WTC11 (cell line): ENCODE data around the gene CADM2. TPM values are rescaled to one million over a fixed set of nuclear protein-coding genes. Genes with fewer than 3 reads are reported as not detected.

ENCODE experiments used
- ATAC-seq: fragments of 200-7000 bp; cut with Tn5 transposase; 2 replicates; pipeline ENCODE4 v1.10.0; 2021; ENCODE audit warnings: mild to moderate bottlenecking, moderate library complexity
- CTCF ChIA-PET: fragments of 300-600 bp; sonication (Branson Sonifier 250); formaldehyde crosslinking; loops from one replicate; lab custom pipeline; 2021; ENCODE audit warnings: antibody characterized with exemption; lab: Charles Lee
- POLR2A ChIA-PET: fragments of 350-600 bp; sonication (Branson Sonifier 250); formaldehyde crosslinking; loops from one replicate; lab custom pipeline; 2021; ENCODE audit warnings: antibody characterized with exemption; lab: Charles Lee
- DNase-seq: peaks from one replicate; pipeline ENCODE4 v3.0.0; 2021; ENCODE audit warnings: low spot score
- H3K27ac Mint-ChIP-seq: 2 replicates; pipeline ENCODE4 v1.8.0; 2021; ENCODE audit warnings: mixed read lengths
- H3K27me3 Mint-ChIP-seq: 2 replicates; pipeline ENCODE4 v1.8.0; 2021; ENCODE audit warnings: low read depth, mild to moderate bottlenecking, moderate library complexity, mixed read lengths
- H3K36me3 Mint-ChIP-seq: 2 replicates; pipeline ENCODE4 v1.8.0; 2021; ENCODE audit warnings: mixed read lengths
- H3K4me1 Mint-ChIP-seq: 2 replicates; pipeline ENCODE4 v1.8.0; 2022; ENCODE audit warnings: mixed read lengths
- H3K4me3 Mint-ChIP-seq: 2 replicates; pipeline ENCODE4 v1.8.0; 2021; ENCODE audit warnings: mild to moderate bottlenecking, moderate library complexity, mixed read lengths
- H3K9me3 Mint-ChIP-seq: 2 replicates; pipeline ENCODE4 v1.8.0; 2021; ENCODE audit warnings: mixed read lengths
- AR ChIP-seq: fragments of 250-450 bp; sonication (Bioruptor Pico); IDR thresholded peaks from 2 replicates; pipeline ENCODE4 v1.9.0; 2021; ENCODE audit warnings: mild to moderate bottlenecking
- ATF3 ChIP-seq: sonication (generic); formaldehyde crosslinking; conservative IDR thresholded peaks from 2 replicates; pipeline ENCODE4 v1.8.1; 2022; ENCODE audit warnings: mild to moderate bottlenecking, missing genetic modification reagents
- ATF6 ChIP-seq: sonication (generic); formaldehyde crosslinking; IDR thresholded peaks from 2 replicates; pipeline ENCODE4 v1.8.1; 2023; ENCODE audit warnings: mild to moderate bottlenecking, missing genetic modification reagents
- EMX1 ChIP-seq: fragments of 250-450 bp; sonication (Bioruptor Pico); IDR thresholded peaks from 2 replicates; pipeline ENCODE4 v1.8.0; 2021; ENCODE audit warnings: mild to moderate bottlenecking
- ESRRA ChIP-seq: sonication (generic); formaldehyde crosslinking; IDR thresholded peaks from 2 replicates; pipeline ENCODE4 v1.8.1; 2022; ENCODE audit warnings: mild to moderate bottlenecking, missing genetic modification reagents, borderline replicate concordance
- FOXJ3 ChIP-seq: sonication (generic); formaldehyde crosslinking; IDR thresholded peaks from 2 replicates; pipeline ENCODE4 v1.9.0; 2021; ENCODE audit warnings: missing genetic modification reagents, mild to moderate bottlenecking, borderline replicate concordance
- GABPB1 ChIP-seq: sonication (generic); formaldehyde crosslinking; IDR thresholded peaks from 2 replicates; pipeline ENCODE4 v1.8.1; 2023; ENCODE audit warnings: mild to moderate bottlenecking, missing genetic modification reagents
- GRHL2 ChIP-seq: fragments of 250-450 bp; sonication (Bioruptor Pico); IDR thresholded peaks from 2 replicates; pipeline ENCODE4 v1.8.0; 2022; ENCODE audit warnings: mild to moderate bottlenecking, moderate library complexity; ENCODE audit not compliant: insufficient replicate concordance, severe bottlenecking
- GTF2I ChIP-seq: fragments of 250-450 bp; sonication (Bioruptor Pico); conservative IDR thresholded peaks from 2 replicates; pipeline ENCODE4 v1.4.0; 2021; ENCODE audit warnings: mild to moderate bottlenecking
- IRF2 ChIP-seq: sonication (generic); formaldehyde crosslinking; IDR thresholded peaks from 2 replicates; pipeline ENCODE4 v1.8.0; 2022; ENCODE audit warnings: low read depth, missing genetic modification reagents, borderline replicate concordance
- MXD4 ChIP-seq: fragments of 250-450 bp; sonication (Bioruptor Pico); IDR thresholded peaks from 2 replicates; pipeline ENCODE4 v1.8.0; 2021; ENCODE audit warnings: mild to moderate bottlenecking, moderate library complexity, borderline replicate concordance
- NFYB ChIP-seq: sonication (generic); formaldehyde crosslinking; conservative IDR thresholded peaks from 2 replicates; pipeline ENCODE4 v1.8.0; 2022; ENCODE audit warnings: low read depth, missing genetic modification reagents
- NR3C1 ChIP-seq: sonication (generic); formaldehyde crosslinking; conservative IDR thresholded peaks from 2 replicates; pipeline ENCODE4 v1.8.1; 2023; ENCODE audit warnings: low read depth, mild to moderate bottlenecking, missing genetic modification reagents
- OVOL2 ChIP-seq: fragments of 250-450 bp; sonication (Bioruptor Pico); IDR thresholded peaks from 2 replicates; pipeline ENCODE4 v1.9.0; 2021; ENCODE audit warnings: mild to moderate bottlenecking, borderline replicate concordance
- PREB ChIP-seq: sonication (generic); formaldehyde crosslinking; IDR thresholded peaks from 2 replicates; pipeline ENCODE4 v1.8.1; 2022; ENCODE audit warnings: mild to moderate bottlenecking, missing genetic modification reagents, moderate library complexity, borderline replicate concordance
- SMAD3 ChIP-seq: sonication (generic); formaldehyde crosslinking; IDR thresholded peaks from 2 replicates; pipeline ENCODE4 v1.8.0; 2022; ENCODE audit warnings: missing genetic modification reagents, mild to moderate bottlenecking, borderline replicate concordance
- SMAD4 ChIP-seq: sonication (generic); formaldehyde crosslinking; IDR thresholded peaks from 2 replicates; pipeline ENCODE4 v1.8.0; 2022; ENCODE audit warnings: mild to moderate bottlenecking, missing genetic modification reagents
- SOX15 ChIP-seq: fragments of 250-450 bp; sonication (Bioruptor Pico); IDR thresholded peaks from 2 replicates; pipeline ENCODE4 v1.9.0; 2021; ENCODE audit warnings: mild to moderate bottlenecking
- TCF7 ChIP-seq: sonication (generic); formaldehyde crosslinking; IDR thresholded peaks from 2 replicates; pipeline ENCODE4 v1.8.0; 2022; ENCODE audit warnings: mild to moderate bottlenecking, low read depth, missing genetic modification reagents, moderate library complexity
- TEAD4 ChIP-seq: sonication (generic); formaldehyde crosslinking; IDR thresholded peaks from 2 replicates; pipeline ENCODE4 v1.8.0; 2022; ENCODE audit warnings: mild to moderate bottlenecking, missing genetic modification reagents
- ZMAT4 ChIP-seq: fragments of 250-450 bp; sonication (Bioruptor Pico); IDR thresholded peaks from 2 replicates; pipeline ENCODE4 v1.9.0; 2021; ENCODE audit warnings: mild to moderate bottlenecking
- ZNF219 ChIP-seq: sonication (generic); formaldehyde crosslinking; IDR thresholded peaks from 2 replicates; pipeline ENCODE4 v1.8.0; 2023; ENCODE audit warnings: missing genetic modification reagents, mild to moderate bottlenecking, borderline replicate concordance
- ZNF232 ChIP-seq: sonication (generic); formaldehyde crosslinking; IDR thresholded peaks from 2 replicates; pipeline ENCODE4 v1.8.0; 2022; ENCODE audit warnings: mild to moderate bottlenecking, missing genetic modification reagents
- ZNF263 ChIP-seq: sonication (generic); formaldehyde crosslinking; IDR thresholded peaks from 2 replicates; pipeline ENCODE4 v1.8.1; 2022; ENCODE audit warnings: low read depth, mild to moderate bottlenecking, moderate library complexity, missing genetic modification reagents
- ZNF671 ChIP-seq: fragments of 250-450 bp; sonication (Bioruptor Pico); IDR thresholded peaks from 2 replicates; pipeline ENCODE4 v1.8.0; 2021; ENCODE audit warnings: mild to moderate bottlenecking
- total RNA-seq: library from RNA; stranded (reverse); gene quantifications from 3 replicates; pipeline ENCODE4 v1.2.3, GENCODE V29; 2021

The CADM2 gene
- total RNA-seq, 1 experiment from 2014 or later: 18.8 TPM

GRCh38 chr3:85853805-85854204 lies 895.0 kb downstream of the CADM2 start (continued):
- no peak for TF ChIP-seq SMAD3
- no peak for TF ChIP-seq GABPB1 (CRISPR knock-in tag)
- TF ChIP-seq TCF7 (CRISPR knock-in tag): no peak
- TF ChIP-seq ZNF219: no peak
- no peak for TF ChIP-seq ZNF232 (CRISPR knock-in tag)
- TF ChIP-seq MXD4 (CRISPR knock-in tag): no peak
- no peak for TF ChIP-seq OVOL2
- TF ChIP-seq TEAD4: no peak
- no peak for TF ChIP-seq NR3C1 (CRISPR knock-in tag)
- no peak for TF ChIP-seq ATF6 (CRISPR knock-in tag)
- no peak for TF ChIP-seq ZNF671 (CRISPR knock-in tag)
- no peak for TF ChIP-seq FOXJ3 (CRISPR knock-in tag)

GRCh38 chr3:85862893-85863455 lies 904.2 kb downstream of the CADM2 start:
- ATAC-seq (no peak; the same call in 1 of the 2 replicates), DNase-seq (no peak)
- Mint-ChIP-seq H3K27me3 (no peaks in the 10 kb centered on the region), H3K27ac (no peak overlapping the region), H3K36me3 (no peaks in the 10 kb centered on the region), H3K9me3 (no peaks in the 10 kb centered on the region), H3K4me3 (no peak overlapping the region), H3K4me1 (peaks cover 5% of the 10 kb centered on the region)
- TF ChIP-seq SOX15 (no peak), GTF2I (CRISPR knock-in tag) (no peak), PREB (CRISPR knock-in tag) (no peak), GRHL2 (CRISPR knock-in tag) (no peak), IRF2 (no peak), ESRRA (no peak), SMAD4 (CRISPR knock-in tag) (no peak), EMX1 (CRISPR knock-in tag) (no peak), ZNF263 (no peak), MXD4 (CRISPR knock-in tag) (no peak), NFYB (CRISPR knock-in tag) (no peak), GABPB1 (CRISPR knock-in tag) (no peak), ZMAT4 (CRISPR knock-in tag) (no peak), AR (CRISPR knock-in tag) (no peak), ATF3 (CRISPR knock-in tag) (no peak)
- ChIA-PET CTCF (no interaction called here), POLR2A (no interaction called here)
